Measurements from ENCODE around the gene MAML2.

MAML2 gene

DNA sequence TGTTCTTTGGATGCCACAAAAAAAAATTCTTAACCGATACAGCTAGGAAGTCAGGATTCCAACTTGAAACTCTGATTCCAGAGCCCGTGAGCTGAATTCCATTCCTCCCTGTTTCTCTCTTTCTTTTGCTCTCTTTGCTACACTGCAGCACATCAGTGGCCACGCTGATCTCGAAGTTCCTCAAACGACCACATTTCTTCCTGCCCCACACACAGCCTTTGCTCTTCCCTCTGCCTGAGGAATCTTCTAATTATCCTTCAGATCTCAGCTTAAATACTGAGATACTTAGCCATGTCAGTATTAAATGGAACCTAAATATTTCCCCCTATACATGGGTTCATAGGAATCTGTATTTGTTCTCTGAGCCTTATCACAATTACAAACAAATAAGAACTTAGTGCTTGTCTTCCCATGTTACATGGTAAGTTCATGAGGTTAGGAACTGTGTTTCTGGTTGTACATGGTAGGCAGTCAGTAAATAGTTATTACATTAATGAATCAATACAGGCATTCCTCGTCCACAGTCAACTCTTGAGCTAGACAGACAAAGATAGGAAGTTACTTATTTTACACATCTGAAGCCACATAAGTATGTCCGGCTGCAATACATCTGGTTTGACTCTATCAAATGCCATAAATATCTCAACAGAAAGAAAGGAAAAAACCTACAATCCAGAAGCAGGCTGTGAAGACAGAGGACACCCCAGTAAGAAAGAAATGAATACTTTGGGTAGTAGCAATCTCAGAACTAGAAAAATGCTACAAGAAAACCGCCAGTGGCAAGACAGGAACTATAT, 86.6 kb downstream of the MAML2 start:
- peak overlapping the region in 1 of 2 experiments; percentile 91 for H3K18ac ChIP-seq (ENCODE audit: low read depth in 1 of 2, low read length in 2 of 2)
- no peak overlapping the region for H3K4me3 ChIP-seq (ENCODE audit: insufficient read depth in 1 of 2, low read depth in 1 of 2, low read length in 2 of 2)
- peak overlapping the region; percentile 59 for H4K91ac ChIP-seq (ENCODE audit: low read length)
- H3K4ac ChIP-seq (ENCODE audit: low read depth in 1 of 2, low read length in 2 of 2) = no peak overlapping the region
- peak overlapping the region; percentile 62 for H3K9ac ChIP-seq (ENCODE audit: low read length)
- no peak overlapping the region for H2AFZ ChIP-seq (ENCODE audit: low read depth, low read length)
- DNase-seq = peak; percentile 63
- peaks cover 19% of the 10 kb centered on the region for H3K79me1 ChIP-seq (replicated peaks; ENCODE audit: low read length, poor library complexity, severe bottlenecking)
- no peak overlapping the region for H2BK120ac ChIP-seq (ENCODE audit: low read depth, low read length)
- peak overlapping the region; percentile 76 for H4K8ac ChIP-seq (ENCODE audit: low read length)
- H3K14ac ChIP-seq (ENCODE audit: low read length in 2 of 2) = no peak overlapping the region
- peak overlapping the region in 1 of 2 experiments; percentile 92 for H2BK12ac ChIP-seq (ENCODE audit: low read length in 2 of 2)
- peaks cover 3% of the 10 kb centered on the region for H3K4me1 ChIP-seq (ENCODE audit: control insufficient read depth, insufficient read depth, low read depth, low read length)
- H2BK5ac ChIP-seq (ENCODE audit: low read depth, low read length, poor library complexity, severe bottlenecking) = no peak overlapping the region
- no peaks in the 10 kb centered on the region for H3K27me3 ChIP-seq (ENCODE audit: control insufficient read depth in 1 of 2, insufficient read depth in 1 of 2, low read length in 2 of 2)
- H3K27ac ChIP-seq (ENCODE audit: low read length, poor library complexity, severe bottlenecking) = no peak overlapping the region
- H2BK15ac ChIP-seq (ENCODE audit: low read depth, poor library complexity, severe bottlenecking) = no peak overlapping the region
- H3K9me3 ChIP-seq (ENCODE audit: control insufficient read depth, low read length) = no peaks in the 10 kb centered on the region
- WGBS = 55% methylated on average over 7 of the region's 8 CpGs
- no peak overlapping the region for H3K4me2 ChIP-seq (ENCODE audit: low read length, poor library complexity, severe bottlenecking)
- no peaks in the 10 kb centered on the region for H3K36me3 ChIP-seq (ENCODE audit: control insufficient read depth in 1 of 2, insufficient read depth in 2 of 2, low read depth in 1 of 2, low read length in 2 of 2)
- no peak overlapping the region for H3K23ac ChIP-seq (ENCODE audit: low read length in 2 of 2)
- H2AK5ac ChIP-seq (ENCODE audit: low read length, severe bottlenecking) = no peak overlapping the region

DNA sequence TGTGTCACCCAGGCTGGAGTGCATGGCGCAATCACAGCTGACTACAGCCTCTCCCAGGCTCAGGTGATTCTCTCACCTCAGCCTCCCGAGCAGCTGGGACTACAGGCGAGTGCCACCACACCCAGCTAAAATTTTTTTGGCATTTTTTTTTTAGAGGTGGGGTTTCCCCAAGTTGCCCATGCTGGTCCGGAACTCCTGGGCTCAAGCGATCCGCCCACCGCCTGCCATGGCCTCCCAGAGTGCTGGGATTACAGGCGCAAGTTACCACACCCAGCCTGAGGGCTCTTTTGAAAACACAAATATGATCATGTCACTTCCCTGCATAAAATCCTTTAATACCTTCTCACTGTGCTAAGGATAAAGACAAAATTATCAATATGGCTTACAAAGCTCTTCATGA, 88.1 kb downstream of the MAML2 start:
- H4K91ac ChIP-seq (ENCODE audit: low read length) = peak overlapping the region; percentile 83
- peak overlapping the region; percentile 17 to 33 for H3K4ac ChIP-seq (ENCODE audit: low read depth in 1 of 2, low read length in 2 of 2)
- H3K23ac ChIP-seq (ENCODE audit: low read length in 2 of 2) = no peak overlapping the region
- no peak overlapping the region for H3K4me2 ChIP-seq (ENCODE audit: low read length, poor library complexity, severe bottlenecking)
- H2AFZ ChIP-seq (ENCODE audit: low read depth, low read length) = no peak overlapping the region
- no peak overlapping the region for H3K27ac ChIP-seq (ENCODE audit: low read length, poor library complexity, severe bottlenecking)
- peak overlapping the region; percentile 58 for H2BK120ac ChIP-seq (ENCODE audit: low read depth, low read length)
- no peaks in the 10 kb centered on the region for H3K9me3 ChIP-seq (ENCODE audit: control insufficient read depth, low read length)
- no peak overlapping the region for H3K14ac ChIP-seq (ENCODE audit: low read length in 2 of 2)
- H3K18ac ChIP-seq (ENCODE audit: low read depth in 1 of 2, low read length in 2 of 2) = peak overlapping the region; percentile 60 to 89
- H3K79me1 ChIP-seq (replicated peaks; ENCODE audit: low read length, poor library complexity, severe bottlenecking) = peaks cover 16% of the 10 kb centered on the region
- H3K9ac ChIP-seq (ENCODE audit: low read length) = no peak overlapping the region
- H3K36me3 ChIP-seq (ENCODE audit: control insufficient read depth in 1 of 2, insufficient read depth in 2 of 2, low read depth in 1 of 2, low read length in 2 of 2) = no peaks in the 10 kb centered on the region
- peak overlapping the region in 1 of 2 experiments; percentile 64 for H2BK12ac ChIP-seq (ENCODE audit: low read length in 2 of 2)
- no peak overlapping the region for H2BK5ac ChIP-seq (ENCODE audit: low read depth, low read length, poor library complexity, severe bottlenecking)
- H3K27me3 ChIP-seq (ENCODE audit: control insufficient read depth in 1 of 2, insufficient read depth in 1 of 2, low read length in 2 of 2) = no peaks in the 10 kb centered on the region
- peak overlapping the region; percentile 50 for H2BK15ac ChIP-seq (ENCODE audit: low read depth, poor library complexity, severe bottlenecking)
- H3K4me1 ChIP-seq (ENCODE audit: control insufficient read depth, insufficient read depth, low read depth, low read length) = peaks cover 3% of the 10 kb centered on the region
- H4K8ac ChIP-seq (ENCODE audit: low read length) = peak overlapping the region; percentile 39
- no peak for DNase-seq
- 94% methylated on average over 8 of the region's 8 CpGs for WGBS
- peak overlapping the region; percentile 53 for H2AK5ac ChIP-seq (ENCODE audit: low read length, severe bottlenecking)
- H3K4me3 ChIP-seq (ENCODE audit: insufficient read depth in 1 of 2, low read depth in 1 of 2, low read length in 2 of 2) = no peak overlapping the region

DNA sequence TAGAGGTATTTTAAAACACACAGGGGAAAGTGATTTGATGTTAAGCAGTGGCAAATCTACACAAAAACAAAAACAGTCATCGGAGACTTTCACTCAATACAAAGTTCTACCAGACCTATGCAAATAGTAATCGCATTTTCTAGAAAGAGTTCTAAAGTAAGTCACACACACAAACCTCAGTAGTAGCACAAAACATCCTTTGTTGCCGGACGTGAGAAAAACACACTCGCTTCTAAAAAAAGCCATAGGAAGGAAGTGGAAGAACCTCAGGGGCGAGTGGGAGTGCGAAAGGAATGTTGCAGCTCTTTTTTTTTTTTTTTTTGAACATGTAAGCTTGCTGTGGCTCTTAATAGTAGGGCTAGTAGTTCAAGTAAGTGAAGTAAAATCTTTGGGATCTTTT, 88.9 kb downstream of the MAML2 start:
- no peak overlapping the region for H3K4ac ChIP-seq (ENCODE audit: low read depth in 1 of 2, low read length in 2 of 2)
- no peak overlapping the region for H3K4me2 ChIP-seq (ENCODE audit: low read length, poor library complexity, severe bottlenecking)
- no peak overlapping the region for H3K18ac ChIP-seq (ENCODE audit: low read depth in 1 of 2, low read length in 2 of 2)
- H2BK12ac ChIP-seq (ENCODE audit: low read length in 2 of 2) = no peak overlapping the region
- H3K4me1 ChIP-seq (ENCODE audit: control insufficient read depth, insufficient read depth, low read depth, low read length) = peaks cover 3% of the 10 kb centered on the region
- H2BK5ac ChIP-seq (ENCODE audit: low read depth, low read length, poor library complexity, severe bottlenecking) = no peak overlapping the region
- peak overlapping the region; percentile 37 for H3K27ac ChIP-seq (ENCODE audit: low read length, poor library complexity, severe bottlenecking)
- H3K36me3 ChIP-seq (ENCODE audit: control insufficient read depth in 1 of 2, insufficient read depth in 2 of 2, low read depth in 1 of 2, low read length in 2 of 2) = no peaks in the 10 kb centered on the region
- no peak overlapping the region for H2BK120ac ChIP-seq (ENCODE audit: low read depth, low read length)
- no peak overlapping the region for H3K14ac ChIP-seq (ENCODE audit: low read length in 2 of 2)
- peak overlapping the region; percentile 31 for H3K9ac ChIP-seq (ENCODE audit: low read length)
- no peak overlapping the region for H2AK5ac ChIP-seq (ENCODE audit: low read length, severe bottlenecking)
- no peak overlapping the region for H3K23ac ChIP-seq (ENCODE audit: low read length in 2 of 2)
- WGBS = 11% methylated on average over 7 of the region's 7 CpGs
- no peak overlapping the region for H4K91ac ChIP-seq (ENCODE audit: low read length)
- H3K9me3 ChIP-seq (ENCODE audit: control insufficient read depth, low read length) = no peaks in the 10 kb centered on the region
- no peak overlapping the region for H2AFZ ChIP-seq (ENCODE audit: low read depth, low read length)
- no peak overlapping the region for H2BK15ac ChIP-seq (ENCODE audit: low read depth, poor library complexity, severe bottlenecking)
- H4K8ac ChIP-seq (ENCODE audit: low read length) = no peak overlapping the region
- DNase-seq = peak; percentile 69
- H3K4me3 ChIP-seq (ENCODE audit: insufficient read depth in 1 of 2, low read depth in 1 of 2, low read length in 2 of 2) = no peak overlapping the region
- peaks cover 23% of the 10 kb centered on the region for H3K79me1 ChIP-seq (replicated peaks; ENCODE audit: low read length, poor library complexity, severe bottlenecking)
- H3K27me3 ChIP-seq (ENCODE audit: control insufficient read depth in 1 of 2, insufficient read depth in 1 of 2, low read length in 2 of 2) = no peaks in the 10 kb centered on the region

DNA sequence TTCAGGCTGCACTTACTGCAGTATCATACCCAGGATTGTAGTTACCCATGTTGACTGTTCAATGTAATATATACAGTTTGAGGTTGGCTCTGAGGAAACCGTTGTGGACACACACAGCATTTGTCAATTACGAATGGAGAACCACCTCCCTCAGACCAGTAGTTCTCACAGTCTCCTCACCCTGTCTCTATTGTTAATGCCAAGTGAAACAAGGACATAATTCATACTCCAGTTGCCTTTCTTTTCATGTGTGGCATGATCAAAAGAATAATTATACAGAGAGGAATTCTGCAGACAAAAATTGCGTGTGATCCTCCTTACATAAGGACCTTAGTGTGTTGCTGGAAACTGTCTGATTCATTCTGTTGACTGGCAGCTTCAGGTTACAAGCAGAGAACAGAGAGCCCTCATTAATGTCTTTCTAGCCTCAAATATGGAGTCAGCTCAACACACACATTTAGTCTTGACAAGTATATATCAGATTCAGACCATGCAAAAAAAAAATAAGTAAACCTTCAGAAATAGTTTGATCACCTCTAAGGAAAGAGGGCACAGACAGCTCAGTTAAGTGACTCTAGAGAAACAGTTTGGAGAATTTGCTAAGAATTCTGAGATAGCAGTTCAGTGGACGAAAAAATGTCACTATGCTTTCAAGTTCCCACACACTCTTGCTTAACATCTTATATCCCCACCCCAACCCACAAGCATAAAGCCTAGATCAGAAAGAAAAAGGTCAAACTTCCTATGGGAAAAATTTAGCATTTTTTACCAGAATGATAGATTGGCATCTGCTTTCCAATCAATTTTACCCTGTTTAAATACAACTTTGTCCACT, 96.1 kb downstream of the MAML2 start:
- peak overlapping the region; percentile 11 for H2AK5ac ChIP-seq (ENCODE audit: low read length, severe bottlenecking)
- no peaks in the 10 kb centered on the region for H3K36me3 ChIP-seq (ENCODE audit: control insufficient read depth in 1 of 2, insufficient read depth in 2 of 2, low read depth in 1 of 2, low read length in 2 of 2)
- H3K79me1 ChIP-seq (replicated peaks; ENCODE audit: low read length, poor library complexity, severe bottlenecking) = peaks cover 19% of the 10 kb centered on the region
- no peak overlapping the region for H3K4me3 ChIP-seq (ENCODE audit: insufficient read depth in 1 of 2, low read depth in 1 of 2, low read length in 2 of 2)
- no peak overlapping the region for H3K4me2 ChIP-seq (ENCODE audit: low read length, poor library complexity, severe bottlenecking)
- no peak overlapping the region for H3K9ac ChIP-seq (ENCODE audit: low read length)
- no peak overlapping the region for H3K14ac ChIP-seq (ENCODE audit: low read length in 2 of 2)
- H2BK120ac ChIP-seq (ENCODE audit: low read depth, low read length) = no peak overlapping the region
- H3K4me1 ChIP-seq (ENCODE audit: control insufficient read depth, insufficient read depth, low read depth, low read length) = no peaks in the 10 kb centered on the region
- H3K27me3 ChIP-seq (ENCODE audit: control insufficient read depth in 1 of 2, insufficient read depth in 1 of 2, low read length in 2 of 2) = no peaks in the 10 kb centered on the region
- H3K9me3 ChIP-seq (ENCODE audit: control insufficient read depth, low read length) = no peaks in the 10 kb centered on the region
- no peak overlapping the region for H2BK15ac ChIP-seq (ENCODE audit: low read depth, poor library complexity, severe bottlenecking)
- no peak overlapping the region for H2BK12ac ChIP-seq (ENCODE audit: low read length in 2 of 2)
- WGBS = 70% methylated on average over 3 of the region's 4 CpGs
- H2BK5ac ChIP-seq (ENCODE audit: low read depth, low read length, poor library complexity, severe bottlenecking) = no peak overlapping the region
- DNase-seq = peak; percentile 75
- peak overlapping the region; percentile 28 to 62 for H3K18ac ChIP-seq (ENCODE audit: low read depth in 1 of 2, low read length in 2 of 2)
- H3K4ac ChIP-seq (ENCODE audit: low read depth in 1 of 2, low read length in 2 of 2) = no peak overlapping the region
- peak overlapping the region; percentile 4 for H3K27ac ChIP-seq (ENCODE audit: low read length, poor library complexity, severe bottlenecking)
- H3K23ac ChIP-seq (ENCODE audit: low read length in 2 of 2) = no peak overlapping the region
- peak overlapping the region; percentile 35 for H4K8ac ChIP-seq (ENCODE audit: low read length)
- H2AFZ ChIP-seq (ENCODE audit: low read depth, low read length) = no peak overlapping the region
- H4K91ac ChIP-seq (ENCODE audit: low read length) = no peak overlapping the region

Measured in mesenchymal stem cell (in vitro differentiated cells and primary cell).